ENCODE measurements around the gene SLC48A1.

The SLC48A1 gene

GRCh38 chr12:47777151-47777550, 4.1 kb downstream of the SLC48A1 start:
- no peak for DNase-seq (ENCODE audit: low read depth)

DNA sequence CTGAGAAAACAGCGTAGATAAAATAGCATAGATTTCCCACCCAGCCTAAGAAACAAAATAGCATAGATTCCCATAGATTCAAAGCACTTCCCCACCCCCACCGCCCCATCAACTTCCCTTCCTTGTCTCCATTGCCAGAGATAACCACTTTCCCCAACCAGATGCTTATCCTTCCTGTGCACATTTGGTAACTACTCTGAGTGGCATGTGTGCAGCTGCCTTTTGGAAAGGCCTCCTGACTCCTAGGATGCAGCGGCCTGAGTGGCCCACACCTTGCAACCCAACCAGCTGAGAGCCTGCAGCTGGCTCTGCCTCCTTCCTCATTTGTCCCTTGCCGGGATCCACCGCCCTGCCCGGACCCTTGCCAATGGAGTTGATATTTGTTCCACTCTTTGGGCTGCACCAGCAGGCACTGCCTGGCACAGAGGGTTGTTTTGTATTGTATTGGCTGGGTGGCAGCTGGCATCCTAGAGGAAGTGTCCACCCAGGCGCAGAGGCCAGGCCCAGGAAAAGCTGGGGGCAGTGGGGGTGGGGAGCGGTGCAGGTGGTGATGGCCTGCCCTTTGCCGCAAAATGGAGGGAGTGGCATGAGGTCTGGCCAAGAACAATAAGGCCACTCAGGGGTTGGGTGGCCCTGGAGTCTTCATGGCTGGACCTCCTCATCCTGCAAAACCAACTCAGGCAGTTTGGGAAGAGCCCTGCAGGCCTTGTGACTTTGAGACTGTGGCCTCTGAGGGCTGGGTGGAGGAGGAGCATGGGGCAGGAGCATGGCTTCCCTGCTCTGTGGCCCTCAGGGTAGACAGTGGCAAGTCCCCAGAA, 4.9 kb downstream of the SLC48A1 start:
- no peak for DNase-seq (ENCODE audit: low read depth)

GRCh38 chr12:47778881-47779280, 5.8 kb downstream of the SLC48A1 start:
- DNase-seq (ENCODE audit: low read depth) = no peak

DNA sequence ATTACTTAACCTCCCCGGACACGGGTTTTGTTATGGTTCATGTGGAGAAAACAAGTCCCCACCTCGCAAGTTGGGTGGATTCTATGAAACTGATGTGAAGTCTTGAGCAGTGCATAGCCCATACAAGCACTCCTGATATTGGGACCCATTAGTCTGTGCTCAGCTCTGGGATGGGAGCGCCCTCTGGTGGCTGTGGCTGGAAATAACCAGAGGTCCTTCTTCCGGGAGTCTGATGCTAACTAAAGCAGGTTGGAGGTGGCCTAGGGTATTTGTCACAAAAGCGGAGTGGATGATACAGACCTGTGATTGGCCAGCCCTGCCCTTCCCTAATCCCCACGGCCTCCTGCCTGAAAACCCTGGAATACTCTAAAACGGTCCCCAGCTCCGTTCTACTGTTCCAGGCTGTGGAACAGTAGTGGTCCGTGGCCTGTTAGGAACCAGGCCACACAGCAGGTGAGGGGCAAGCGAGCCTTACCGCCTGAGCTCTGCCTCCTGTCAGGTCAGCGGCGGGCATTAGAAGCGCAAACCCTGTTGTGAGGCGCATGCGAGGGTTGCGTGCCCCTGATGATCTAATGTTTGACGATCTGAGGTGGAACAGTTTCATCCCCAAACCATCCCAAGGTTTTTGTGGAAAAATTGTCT, 6.4 kb downstream of the SLC48A1 start:
- DNase-seq (ENCODE audit: low read depth) = peak; percentile 53

DNA sequence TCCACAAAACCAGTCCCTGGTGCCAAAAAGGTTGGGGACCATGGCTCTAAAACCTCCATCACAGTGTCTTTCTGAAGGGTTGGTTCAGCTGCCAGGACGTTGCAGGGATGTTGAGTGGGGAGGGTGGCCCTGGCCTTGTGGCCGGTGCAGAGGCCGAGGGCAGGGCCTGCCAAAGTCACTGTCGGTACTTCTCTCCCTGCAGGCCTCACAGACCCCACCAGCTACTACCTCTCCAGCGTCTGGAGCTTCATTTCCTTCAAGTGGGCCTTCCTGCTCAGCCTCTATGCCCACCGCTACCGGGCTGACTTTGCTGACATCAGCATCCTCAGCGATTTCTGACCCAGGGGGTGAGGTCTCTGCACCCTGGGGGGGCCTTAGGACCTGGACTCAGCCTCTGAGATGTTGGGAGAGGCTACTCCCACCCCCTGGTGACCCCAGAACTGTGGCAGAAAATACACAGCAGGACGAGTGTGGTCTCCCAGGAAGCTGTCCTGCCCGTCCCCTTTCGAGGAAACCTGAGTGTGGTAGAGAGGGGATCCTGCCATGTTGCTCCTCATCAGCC, 7.0 kb downstream of the SLC48A1 start:
- no peak for DNase-seq (ENCODE audit: low read depth)

DNA sequence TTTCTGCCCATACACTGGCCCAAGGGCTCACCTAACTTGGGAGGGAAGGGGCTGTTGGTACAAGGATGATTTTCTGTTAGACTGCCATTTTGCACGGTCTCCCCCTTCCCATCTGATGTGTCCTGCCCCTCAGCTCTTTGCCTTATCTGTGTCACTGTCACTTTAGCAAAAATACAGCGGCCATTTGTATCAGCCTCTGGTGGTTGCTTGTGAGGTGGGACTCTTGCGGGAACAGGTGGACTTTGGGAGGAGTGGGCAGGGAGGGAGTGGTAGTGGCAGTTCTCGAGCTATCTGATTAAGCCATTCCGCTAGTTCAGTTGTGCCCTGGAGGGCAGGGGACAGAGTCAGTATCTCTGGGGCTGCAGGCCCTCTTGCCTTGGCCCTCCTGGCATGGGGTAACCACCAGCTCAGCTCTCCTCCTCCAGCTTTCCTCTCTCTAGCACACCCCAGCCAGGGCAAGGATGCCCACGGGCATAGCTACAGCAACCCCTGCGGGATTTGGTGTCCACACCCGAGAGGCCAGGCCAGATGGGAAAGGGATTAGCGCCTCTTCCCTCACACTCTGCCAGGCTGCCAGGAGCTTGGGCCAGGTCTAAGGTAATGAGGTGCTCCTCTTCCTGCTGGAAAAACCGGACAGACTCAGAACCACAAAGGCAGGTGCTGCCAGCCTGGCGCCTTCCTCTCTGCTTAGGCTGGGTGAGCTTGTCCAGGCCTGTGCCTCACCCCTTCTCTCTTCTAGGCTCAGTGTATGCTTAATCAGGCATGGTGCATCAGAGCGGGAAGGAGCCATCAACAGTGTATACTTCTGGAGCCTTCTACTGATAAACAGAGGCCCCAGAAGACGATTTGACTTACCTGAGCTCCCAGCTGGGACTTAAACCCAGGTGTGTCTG, 8.7 kb downstream of the SLC48A1 start:
- DNase-seq (ENCODE audit: low read depth) = no peak

GRCh38 chr12:47782372-47782770, 9.3 kb downstream of the SLC48A1 start:
- DNase-seq (ENCODE audit: low read depth) = no peak

DNA sequence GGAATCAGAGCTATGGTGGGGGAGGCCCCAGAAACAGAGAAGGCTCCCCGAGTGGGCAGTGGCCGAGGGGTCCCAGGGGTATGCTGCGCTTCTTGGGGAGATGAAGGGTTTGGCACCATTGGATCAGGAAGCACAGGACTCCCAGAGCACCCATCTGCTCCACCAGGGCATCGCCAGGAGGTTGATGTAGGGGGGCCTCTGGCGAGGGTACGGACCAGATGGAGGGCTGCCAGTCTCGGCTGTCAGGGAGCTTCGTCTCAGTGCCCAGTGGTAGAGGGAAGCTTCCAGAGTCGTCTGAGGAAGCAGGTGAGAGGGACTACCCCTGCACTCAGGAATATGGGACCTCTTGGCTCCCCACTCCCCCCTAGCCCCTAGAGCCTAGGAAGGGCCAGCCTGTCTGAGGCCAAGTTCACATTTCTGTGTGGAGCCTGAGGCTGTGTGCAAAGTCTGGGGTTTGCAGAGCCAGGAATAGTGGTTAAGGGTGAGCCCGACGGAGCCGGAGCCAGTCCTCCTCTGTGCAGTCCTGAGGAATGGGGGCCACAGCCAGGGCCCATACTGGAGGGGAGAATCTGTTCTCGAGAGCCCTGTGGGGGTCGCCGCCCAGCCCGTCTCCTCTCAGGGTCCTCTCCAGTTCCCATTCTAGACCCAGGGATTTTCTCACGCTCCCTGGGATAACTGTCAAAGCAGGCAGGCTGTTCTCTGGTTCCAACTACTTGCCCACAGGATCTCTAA, 10.2 kb downstream of the SLC48A1 start:
- no peak for DNase-seq (ENCODE audit: low read depth)

- DNase-seq (ENCODE audit: low read depth) = no peak
These were observed 11.1 kb downstream of the SLC48A1 start for GRCh38 chr12:47783821-47784819.

DNA sequence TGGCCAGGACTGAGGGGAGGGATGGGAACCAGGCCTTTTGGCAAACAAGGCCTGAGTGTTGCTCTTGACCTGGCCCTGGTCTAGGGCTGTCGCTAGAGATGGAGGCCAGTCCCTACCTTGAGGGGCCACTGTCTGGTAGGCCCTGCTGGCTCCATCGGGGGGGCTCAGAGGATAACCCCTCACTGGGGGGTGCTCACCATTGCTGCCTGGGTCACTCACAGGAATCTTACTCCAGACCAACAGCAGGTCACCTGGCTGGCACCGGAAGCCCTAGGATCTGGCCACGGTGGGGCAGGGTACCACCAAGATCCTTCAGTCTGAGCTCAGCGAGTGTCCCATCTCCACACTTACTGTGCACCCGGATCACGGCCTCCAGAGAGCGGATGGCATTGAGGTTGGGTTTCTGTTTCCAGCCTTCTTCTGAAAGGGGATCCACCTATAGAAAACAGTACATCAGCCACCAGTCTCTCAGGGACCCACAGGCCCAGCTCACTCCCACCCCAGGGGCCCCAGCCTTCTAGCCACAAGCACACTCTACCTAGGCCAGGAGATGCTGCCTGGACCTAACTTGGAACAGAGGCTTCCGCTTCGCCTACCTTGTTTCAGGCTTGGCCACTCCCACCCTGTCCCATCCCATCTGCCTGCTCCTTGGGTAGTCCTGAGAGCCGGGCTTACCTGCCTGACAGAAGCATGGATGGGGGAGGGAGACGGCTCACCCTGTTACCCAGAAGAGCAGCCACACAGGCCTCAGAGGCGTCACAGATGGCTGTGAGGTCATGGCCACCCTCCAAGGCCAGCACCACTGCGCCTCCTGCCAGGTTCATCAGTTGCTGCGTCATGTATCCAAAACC, 12.2 kb downstream of the SLC48A1 start:
- no peak for DNase-seq (ENCODE audit: low read depth)

DNA sequence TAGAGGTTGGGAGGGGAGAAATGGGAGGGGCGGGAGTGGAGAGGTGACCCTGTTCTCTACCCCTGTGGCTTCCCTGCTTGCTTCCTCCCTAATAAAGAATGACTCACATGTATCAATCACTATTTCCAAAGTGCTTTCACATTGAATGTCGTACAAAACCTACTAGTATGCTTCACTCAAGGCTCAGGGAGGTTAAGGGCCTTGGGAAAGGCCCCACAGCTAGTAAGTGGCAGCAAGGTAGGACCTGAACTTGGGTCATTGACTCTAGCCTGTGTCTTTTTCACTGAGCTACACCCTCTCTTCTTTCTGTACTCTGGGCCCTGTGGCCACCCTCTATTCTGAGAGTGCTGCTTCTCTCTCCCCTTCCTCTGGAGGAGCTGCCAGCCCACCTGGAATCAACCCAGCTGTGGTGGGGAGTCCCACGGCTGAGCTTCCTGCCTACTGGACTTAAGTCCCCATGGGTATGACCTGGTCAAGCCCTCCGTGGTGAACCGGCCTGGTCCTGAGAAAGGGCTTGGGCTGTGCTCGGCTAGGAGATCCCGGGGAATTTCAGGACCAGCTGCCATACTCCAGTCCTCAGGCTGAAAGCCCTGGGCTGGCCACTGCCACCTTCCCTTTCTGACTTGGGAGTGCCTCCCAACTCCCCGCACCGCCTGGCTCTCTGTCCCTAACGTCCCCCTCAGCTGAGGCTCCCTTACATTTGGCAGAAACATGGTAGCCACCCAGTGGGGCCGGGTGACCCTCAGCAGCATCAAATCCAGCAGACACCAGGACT, 13.0 kb downstream of the SLC48A1 start:
- no peak for DNase-seq (ENCODE audit: low read depth)

DNA sequence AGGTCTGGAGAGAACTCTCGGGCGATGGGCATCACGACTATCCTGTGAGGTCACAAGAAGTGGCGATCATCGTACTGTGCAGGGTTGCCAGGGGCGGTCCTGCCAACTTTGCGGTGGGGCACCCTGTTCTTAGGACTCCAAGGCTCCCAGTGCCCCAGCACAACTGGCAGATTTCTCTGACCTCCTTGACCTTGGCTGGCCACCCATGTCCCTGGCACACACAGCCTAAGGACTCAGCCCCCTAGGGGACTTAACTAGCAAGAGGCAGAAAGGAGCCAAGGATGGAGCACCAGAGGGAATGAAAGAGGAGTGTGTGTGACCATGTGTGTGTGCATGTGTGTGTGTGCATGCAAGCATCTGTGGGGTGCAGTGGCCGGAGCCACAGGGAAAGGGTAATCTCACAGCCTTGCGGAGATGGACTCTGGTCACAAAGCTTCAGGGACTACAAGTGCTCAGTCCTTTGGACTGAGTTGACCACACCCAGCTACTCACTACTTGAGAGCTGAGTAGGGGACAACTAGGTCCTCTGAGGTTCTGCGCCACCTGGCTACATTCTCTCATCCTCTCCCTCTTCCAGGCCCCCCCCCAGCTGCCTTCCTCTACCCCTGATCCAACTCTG, 13.7 kb downstream of the SLC48A1 start:
- no peak for DNase-seq (ENCODE audit: low read depth)

GRCh38 chr12:47787596-47788319, 14.7 kb downstream of the SLC48A1 start:
- DNase-seq (ENCODE audit: low read depth) = no peak

GRCh38 chr12:47789141-47789540, 16.1 kb downstream of the SLC48A1 start:
- DNase-seq (ENCODE audit: low read depth) = no peak

GRCh38 chr12:47789712-47790489, 16.9 kb downstream of the SLC48A1 start:
- no peak for DNase-seq (ENCODE audit: low read depth)

DNA sequence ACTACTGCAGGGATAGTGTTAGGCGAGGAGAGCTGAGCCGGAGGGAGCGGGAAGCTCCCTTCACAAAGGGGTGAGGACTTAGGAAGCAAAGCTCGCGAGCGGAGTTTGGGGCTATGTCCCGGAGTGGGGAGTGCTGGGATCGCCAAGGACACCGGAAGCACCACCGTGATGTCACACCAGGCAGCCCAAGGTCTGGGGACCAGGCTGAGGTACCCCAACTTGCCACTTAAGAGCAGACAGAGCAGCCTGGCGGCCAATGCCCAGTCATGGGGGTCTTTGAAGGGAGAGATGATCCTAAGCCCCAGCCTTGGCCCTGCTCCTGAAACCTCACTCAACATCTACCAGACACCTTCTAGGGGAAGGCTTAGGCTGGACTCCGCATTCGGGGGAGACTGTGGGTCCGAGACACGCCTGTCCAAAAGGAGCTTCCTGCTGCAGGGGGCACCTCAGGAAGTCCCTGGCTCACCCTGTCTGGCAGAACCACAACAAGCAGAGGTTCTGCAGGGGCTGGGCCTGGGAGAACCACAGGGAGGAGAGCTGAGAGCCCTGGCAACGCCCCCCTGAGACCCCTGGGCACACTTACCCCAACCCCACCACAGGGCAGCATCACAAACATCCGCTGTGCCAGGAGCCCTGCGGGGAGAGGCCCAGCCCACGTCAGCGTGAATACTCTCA, 17.8 kb downstream of the SLC48A1 start:
- no peak for DNase-seq (ENCODE audit: low read depth)

All from HS-27A (cell line).